ENCODE results near the gene FGFR3. TPM values are rescaled to one million over a fixed set of nuclear protein-coding genes. Genes with fewer than 3 reads are reported as not detected.

Gene FGFR3
- total RNA-seq, 1 donor from 2014 or later: 66.2 TPM

DNA sequence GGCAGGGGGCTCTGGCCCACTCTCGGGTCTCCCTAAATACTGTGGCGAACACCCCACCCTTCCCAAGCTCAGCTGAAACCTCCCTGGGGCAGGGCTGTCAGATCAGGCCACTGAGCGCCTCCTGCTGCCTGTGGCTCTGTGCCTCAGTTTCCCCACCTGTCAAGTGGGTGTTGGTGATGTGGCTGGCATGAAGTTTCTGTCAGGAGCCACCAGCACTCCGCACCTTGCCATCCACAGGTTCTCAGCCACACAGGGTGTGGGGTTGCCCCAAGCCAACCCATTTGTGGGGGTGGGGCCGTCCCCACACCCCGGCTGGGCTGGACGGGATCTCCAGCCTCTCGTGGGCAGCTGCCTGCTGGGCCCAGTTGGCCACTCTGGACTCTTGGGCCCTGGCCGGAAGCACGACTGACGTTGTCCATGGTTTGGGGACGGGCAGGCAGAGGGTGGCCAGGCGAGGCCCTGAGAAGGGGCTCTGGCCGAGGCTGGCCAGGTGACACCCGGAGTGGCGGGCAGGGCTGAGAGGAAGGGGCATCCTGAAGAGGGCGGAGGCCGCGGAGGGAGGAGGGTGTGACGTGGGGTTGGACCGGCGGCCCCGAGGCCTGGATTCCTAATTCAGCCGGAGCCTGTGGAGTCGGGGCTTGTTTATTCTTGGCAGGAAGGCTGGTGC, 5.5 kb upstream of the FGFR3 start:
- no peak for DNase-seq (ENCODE audit: low spot score)

DNA sequence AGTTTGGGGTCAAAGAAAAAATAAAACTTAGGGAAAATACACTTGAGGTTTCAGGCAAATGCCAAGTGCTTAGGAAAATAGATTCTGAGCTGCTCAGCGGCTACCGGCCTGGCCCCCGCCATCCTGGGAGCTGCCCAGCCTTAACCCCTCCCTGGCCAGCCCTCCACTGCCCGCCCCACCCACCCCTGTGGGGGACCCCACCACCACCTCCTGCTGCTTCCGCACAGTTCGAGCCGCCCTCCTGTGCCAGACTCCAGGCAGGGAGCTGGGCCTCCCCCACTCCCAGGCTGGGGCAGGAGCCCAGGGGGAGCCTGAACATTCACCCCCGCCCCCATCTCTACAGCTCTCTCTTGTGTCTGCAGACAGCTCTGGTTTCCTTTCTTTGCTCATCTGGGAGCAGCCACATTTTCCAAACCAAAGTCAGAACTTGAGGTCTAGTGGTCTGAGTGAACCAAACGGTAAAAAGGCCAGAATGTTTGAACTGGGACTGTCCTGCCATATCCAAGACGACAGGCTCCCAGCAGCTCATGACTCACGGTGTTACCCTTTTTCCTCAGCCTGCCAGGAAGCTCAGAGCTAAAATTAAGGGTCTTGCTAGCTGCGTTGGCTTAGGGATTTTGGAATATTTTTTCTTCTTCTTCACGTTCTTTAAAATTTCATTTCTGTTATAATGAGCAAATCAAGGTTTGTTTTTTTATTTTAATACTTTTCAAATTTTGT, 4.7 kb upstream of the FGFR3 start:
- no peak for DNase-seq (ENCODE audit: low spot score)

DNA sequence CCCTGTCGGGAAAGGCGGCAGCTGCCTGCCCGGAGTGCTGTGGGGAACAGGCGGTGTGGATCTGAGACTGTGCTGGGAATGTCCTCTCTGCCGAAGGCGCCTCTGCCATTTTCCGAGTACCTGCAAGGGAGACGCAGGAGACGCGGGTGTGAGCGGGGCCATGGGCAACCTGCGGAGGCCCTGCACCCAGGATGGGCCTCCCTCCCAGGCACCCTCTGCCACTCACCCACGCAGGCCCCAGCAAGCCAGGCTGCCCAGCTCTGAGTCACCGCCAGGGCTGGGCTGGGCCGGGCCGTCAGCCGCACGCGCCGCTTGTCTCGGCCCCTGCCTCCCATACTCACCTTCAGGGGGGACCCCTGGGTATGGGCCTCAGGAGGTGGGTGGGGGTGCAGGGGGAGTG, 3.5 kb upstream of the FGFR3 start:
- DNase-seq (ENCODE audit: low spot score): no peak

DNA sequence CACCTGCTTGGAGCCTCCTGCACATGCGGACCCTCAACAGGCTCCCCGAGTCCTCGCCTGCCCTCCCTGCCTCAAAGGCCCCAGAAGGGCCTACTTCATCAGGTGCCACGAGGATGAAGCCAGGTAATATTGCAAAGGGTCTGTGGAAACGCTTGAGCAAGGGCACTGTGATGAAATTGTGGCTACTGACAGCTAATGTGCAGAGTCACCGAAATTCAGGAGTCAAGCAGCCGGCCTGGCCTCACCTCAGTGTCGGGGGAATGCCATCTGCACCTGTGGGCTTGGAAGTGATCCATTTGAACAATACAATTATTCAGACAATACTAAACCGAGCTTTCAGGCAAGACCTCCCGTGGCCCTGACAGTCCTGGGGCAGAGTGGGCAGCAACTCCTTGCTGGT, 3.1 kb upstream of the FGFR3 start:
- no peak for DNase-seq (ENCODE audit: low spot score)

DNA sequence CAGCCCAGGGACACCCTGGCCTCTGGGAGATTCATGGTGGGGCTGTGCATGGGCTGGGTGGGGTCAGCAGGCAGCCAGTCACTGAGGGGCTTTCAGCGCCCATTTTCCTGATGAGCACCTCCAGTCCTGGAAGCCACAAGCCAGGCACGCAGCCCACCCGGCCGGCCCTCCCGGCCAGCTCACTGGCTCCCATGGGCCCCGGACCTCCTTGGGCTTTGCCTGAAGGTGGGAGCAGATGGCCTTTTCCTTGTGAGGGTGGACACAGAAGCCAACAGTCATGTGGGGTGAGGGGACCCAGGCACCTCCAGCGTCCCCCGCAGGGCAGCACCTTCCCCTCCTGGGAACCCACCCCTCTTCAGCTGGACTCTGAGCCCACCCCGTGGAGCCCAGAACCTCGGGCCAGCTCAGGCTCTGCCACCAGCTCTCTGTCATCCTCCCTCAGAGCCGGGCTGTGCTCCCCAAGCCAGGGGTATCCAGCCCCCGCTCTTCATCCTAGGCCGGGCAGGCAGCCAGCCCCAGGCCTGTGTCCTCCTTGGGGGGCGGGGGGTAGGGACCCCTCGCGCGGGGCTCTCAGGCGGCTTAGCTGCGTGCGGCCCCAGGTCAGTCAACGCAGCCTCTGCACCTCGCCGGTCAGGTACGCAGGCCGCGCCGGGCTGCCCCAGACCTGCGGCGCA, 798 bp upstream of the FGFR3 start:
- DNase-seq (ENCODE audit: low spot score): no peak

DNA sequence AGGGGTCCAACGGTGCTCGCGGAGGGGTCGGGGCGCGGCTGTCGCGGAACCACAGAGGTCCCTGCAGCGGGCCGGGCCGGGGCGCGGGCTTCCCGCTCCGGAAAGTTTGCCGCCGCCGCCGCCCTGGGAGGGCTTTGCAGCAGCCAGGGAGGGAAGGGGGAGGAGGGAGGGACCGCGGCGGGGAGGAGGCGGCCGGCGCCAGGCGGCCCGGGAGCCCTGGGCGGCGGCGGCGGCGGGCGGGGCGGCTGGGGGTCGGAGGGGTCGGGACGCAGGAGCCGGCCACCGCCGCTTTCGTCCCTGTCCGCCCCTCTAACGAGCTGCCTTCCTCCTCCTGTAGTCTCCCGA, 375 bp downstream of the FGFR3 start:
- DNase-seq (ENCODE audit: low spot score): peak; percentile 45

DNA sequence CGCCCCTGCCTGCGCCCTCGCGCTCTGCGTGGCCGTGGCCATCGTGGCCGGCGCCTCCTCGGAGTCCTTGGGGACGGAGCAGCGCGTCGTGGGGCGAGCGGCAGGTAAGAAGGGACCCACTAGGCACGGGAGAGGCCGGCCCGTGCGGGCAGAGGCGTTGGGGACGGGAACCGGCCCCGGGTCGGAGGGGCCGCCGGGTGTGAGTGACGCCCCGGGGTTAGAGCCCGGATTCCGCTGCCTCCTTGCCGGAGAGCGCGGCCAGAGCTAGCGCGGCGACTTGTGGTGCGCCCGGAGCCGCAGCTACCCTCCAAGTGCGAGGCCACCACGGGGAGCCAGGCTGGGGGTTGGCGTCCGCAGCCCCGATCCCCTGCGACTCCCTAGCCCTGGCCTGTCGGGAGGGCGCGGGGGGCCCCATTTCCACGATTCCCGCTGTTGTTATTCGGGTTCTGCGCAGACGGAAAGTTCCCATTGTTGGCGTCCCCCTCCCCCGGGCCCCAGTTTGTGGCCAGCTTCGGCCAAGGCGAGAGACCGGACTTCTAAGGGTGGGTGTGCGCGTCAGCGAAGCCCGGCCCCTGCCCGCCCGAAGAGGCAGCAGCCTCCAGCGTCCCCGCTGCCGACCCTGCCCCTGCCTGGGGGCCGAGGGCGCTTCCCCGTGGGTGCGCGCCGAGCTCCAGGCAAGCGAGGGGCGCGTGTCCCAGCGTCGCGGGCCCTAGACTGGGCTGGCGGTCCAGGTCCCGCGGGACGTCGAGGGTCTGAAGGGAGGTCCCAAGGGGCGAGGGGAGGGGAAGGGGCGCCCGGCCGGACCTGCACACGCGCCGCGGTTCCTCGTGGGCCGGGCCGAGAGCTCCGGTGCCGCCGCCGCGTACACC, 1.1 kb downstream of the FGFR3 start:
- no peak for DNase-seq (ENCODE audit: low spot score)

DNA sequence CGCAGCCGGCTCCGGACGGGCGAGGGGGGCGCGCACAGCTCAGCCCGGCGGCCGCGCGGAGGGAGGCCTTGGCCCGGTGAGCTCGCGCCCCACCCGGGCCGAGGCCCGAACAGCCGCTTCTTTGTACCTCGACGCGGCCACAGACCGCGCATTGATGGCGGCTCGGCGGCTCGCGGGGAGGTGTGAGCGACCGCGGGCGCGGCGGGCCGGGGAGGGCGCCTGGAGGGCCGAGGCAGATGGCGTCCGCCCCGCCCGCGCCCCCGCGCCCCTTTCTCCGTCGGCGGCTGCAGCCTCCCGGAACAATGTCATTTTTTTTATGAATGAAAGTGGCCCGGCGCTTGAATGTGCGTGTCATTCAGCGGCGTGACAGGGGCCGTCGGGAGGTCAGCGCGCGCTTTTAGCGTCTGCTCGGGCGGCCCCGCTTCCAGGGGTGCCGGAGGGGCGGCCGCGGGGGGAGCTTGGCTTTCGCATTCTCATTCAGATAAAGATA, 1.8 kb downstream of the FGFR3 start:
- no peak for DNase-seq (ENCODE audit: low spot score)

DNA sequence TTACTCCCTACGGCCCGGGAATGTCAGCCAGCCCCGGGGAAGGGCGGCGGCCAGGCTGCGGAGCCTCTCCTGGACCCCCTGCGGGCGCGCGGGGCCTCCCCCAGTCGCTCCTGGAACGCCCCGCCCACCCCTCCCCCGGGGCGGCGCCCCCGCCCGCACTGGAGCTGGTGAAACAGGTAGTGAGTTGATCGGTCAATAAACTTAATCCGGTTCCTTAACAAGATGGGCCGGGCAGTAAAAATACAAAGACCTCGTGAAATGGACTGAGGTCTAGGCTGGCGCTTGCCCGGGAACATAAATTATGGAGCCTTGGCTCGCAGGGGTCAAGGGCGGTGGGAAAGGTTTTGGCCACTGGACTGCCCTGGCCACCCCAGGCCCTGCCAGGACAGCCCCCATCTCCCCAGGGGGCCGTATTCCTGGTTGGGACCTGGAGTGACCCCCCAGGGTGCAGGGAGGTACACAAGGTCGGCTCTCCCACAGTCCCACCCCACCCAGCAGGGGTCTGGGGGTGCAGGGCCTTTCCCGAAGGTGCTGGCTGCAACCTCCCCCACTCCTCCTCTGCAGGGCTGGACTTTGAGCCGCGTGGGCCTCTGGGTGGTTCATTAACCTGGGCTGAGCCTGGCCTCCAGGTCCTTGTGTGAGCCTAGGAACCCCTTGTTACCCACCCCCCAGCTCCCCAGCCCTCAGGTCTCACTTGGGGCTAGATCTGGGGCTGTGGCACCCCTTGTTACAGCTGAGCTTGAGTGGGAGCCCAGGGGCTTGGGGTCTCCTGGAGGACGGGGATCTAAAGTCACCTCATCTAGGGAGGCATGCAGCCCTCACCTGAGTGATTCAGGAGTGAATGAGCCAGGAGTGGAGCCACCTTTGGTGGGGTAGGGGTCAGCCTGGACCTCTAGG, 2.5 kb downstream of the FGFR3 start:
- DNase-seq (ENCODE audit: low spot score): no peak

DNA sequence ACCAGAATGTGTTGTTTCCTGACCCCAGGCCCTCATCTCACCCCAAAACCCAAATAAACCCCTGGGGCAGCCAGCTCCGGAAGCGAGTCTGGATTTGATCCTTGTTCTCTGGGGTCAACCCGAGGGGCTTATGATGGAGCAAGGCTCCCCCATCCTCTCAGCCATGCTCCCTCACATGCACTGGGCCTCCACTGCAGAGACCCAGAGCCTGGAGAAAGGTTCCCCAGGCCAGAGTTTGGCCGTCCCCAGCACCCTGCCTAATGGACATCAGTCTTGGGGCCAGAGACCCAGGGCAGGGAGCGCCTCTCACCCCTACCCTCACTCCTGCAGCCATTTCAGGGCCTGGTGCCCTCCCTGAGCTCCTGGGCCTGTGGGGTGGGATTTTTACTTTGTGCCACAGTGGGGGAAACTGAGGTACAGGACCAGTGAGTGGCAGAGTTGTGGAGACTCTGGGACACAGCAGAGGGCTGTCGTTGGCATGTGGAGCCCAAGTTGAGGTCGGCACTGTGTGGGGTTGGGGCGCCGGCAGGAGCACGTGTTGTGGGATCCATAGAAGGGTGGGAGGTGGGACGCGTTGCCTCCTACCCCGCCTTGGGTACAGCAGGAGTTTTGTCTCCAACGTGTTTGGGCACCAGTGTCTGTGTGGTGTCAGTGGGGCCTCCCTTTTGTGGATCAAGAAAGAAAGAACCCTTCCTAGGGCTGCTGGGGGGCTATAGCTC, 3.6 kb downstream of the FGFR3 start:
- no peak for DNase-seq (ENCODE audit: low spot score)

DNA sequence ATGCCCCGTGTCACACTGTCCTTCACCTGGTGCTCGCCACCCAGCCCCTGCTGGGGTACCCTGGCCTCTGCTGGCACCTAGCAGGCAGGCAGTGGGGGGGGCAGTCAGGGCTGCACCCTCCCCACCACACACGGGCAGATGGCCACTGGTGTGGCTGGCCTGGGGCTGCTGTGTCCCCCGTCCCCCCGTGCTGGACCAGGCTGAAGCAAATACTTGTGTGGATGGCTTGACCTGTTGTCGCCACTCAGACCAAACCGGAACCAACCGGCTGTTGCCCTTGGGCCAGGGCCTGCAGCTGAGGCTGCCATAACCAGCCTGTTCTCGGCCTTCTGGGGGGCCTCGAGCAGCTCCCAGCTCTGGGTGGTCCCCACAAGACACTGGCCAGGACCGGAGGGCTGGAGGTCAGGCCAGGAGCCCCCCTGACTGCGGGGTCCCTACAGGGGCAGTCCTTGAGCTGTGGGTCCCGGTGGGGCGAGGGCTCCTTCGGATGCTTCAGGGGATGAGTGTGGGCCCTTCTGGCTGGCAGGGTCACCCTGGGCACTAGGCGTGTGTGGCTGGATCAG, 4.3 kb downstream of the FGFR3 start:
- DNase-seq (ENCODE audit: low spot score): no peak

DNA sequence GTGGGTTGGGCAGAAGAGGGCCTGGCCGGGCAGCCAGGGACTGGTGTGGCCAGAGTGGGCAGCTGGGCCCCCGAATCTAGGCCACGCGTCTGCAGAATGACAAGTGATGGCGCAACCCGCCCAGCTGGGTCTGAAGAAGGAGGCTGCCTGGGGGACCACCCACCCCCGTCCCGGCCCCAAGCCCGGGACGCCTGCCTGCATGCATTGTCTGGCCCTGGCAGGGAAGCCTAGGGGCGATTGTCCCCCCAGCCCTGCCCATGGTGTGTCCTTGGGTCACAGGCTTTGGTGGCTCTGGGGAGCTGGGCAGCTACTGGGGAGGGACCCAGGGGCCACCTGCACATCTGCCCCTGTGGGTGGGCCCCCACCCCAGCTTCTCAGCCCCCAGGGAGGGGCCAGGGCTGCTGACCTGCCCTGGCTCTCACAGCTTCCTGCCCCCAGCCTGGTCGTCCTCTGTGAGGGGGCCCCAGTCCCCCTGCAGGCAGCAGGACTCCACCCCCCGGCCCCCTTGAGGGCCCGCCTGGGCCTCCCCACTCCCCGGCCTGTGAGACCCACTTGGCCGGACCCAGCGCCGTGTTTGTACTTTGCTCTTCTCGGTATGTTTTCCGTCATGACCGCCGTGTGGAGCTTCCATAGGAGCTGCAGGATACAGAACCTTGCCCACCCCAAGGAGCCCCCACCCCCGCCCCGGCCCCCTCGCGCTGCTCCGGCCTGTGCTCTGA, 4.9 kb downstream of the FGFR3 start:
- DNase-seq (ENCODE audit: low spot score): no peak

DNA sequence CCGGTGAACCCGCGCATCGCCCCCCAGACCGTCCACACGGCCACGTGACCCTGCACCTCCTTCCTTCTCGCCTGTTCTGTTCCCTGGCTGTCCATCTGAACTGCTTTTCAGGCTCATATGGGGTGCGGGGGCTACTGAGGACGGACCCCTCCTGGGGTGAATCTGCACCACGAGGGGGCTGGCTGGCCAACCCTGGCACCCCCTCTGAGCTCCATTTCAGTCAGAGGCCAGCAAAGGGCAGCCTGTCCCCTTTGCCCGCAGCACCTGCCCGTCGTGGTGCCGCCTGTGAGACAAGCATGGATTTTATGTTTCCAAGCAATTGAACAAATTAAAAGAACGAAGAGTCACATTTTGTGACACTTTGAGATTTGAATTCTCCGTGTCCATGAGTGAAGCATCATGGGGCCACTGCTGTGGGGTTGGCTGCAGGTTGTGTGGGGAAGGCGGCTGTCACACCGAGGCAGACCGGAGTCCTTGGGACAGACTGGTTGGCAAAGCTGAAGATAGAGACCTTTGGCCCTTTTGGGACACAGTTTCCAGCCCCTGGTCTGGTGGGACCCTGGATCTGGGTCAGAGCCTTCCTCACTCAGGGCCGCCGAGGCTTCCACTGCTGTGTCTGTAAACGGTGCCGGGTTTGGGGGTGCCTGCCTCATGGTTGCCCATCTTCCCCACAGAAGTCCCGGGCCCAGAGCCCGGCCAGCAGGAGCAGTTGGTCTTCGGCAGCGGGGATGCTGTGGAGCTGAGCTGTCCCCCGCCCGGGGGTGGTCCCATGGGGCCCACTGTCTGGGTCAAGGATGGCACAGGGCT, 5.7 kb downstream of the FGFR3 start:
- no peak for DNase-seq (ENCODE audit: low spot score)

DNA sequence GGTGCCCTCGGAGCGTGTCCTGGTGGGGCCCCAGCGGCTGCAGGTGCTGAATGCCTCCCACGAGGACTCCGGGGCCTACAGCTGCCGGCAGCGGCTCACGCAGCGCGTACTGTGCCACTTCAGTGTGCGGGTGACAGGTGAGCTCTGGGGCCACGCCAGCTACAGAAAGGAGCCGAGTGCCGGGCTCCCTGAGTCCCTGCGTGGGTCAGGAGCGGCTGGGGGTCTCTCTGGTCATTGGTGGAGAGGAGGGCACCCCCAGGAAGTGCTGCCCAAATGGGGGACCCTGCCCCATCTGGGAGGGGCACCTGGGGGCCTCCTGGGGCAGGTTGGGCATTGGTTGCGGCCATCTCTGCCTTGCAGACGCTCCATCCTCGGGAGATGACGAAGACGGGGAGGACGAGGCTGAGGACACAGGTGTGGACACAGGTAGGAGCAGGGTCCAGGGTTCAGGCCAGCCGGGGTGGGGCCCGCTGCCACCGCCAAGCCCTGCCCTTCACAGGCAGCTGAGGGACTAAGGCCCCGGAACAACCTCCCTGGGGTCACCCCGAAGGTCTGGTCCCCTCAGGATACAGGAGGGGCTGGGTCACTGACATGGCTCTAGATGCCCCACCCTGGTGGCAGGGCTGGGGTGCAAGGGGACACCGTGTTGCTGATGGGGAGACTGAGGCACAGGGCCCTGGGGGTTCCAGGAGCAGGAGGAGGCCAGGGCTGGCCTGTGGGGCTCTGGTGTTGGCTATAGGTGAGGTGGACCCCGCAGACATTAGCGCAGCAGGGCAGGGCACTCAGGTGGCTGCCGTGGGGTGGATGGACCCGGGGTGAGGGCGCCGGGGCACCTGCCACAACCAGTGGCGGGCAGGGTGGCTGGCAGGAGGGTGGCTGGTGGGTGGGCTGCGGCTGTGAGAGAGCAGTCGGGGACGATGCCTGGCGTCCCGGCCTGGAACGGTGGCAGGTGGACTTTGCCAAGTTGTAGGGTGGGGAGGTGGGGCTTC, 6.6 kb downstream of the FGFR3 start:
- no peak for DNase-seq (ENCODE audit: low spot score)

DNA sequence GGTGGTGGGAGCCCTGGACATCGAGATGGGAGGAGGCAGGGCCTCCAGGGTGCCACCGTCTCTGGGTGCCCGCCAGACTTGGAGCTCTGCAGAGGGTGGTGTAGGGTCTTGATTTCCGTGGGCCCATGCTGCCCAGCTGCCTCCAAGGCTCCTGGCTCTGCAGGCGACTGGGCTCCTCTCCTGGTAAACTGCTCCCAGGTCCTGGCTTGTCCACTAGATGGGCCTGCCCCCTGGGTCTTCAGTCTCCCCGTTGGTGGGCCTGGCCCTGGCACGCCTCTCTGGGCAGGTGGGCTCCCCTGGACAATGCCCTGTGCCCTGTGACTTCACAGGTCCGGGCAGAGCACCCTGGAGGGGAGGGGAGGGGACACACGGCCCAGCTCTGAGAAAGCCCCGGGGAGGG, 7.7 kb downstream of the FGFR3 start:
- no peak for DNase-seq (ENCODE audit: low spot score)

DNA sequence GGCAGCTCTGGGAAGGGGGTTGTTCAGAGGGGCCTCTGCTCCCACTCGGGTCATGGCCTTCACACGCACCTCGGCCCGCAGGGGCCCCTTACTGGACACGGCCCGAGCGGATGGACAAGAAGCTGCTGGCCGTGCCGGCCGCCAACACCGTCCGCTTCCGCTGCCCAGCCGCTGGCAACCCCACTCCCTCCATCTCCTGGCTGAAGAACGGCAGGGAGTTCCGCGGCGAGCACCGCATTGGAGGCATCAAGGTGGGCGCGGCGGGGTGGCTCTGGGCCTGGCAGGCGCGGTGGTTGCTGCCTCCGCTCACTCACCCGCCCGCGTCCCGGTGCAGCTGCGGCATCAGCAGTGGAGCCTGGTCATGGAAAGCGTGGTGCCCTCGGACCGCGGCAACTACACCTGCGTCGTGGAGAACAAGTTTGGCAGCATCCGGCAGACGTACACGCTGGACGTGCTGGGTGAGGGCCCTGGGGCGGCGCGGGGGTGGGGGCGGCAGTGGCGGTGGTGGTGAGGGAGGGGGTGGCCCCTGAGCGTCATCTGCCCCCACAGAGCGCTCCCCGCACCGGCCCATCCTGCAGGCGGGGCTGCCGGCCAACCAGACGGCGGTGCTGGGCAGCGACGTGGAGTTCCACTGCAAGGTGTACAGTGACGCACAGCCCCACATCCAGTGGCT, 8.3 kb downstream of the FGFR3 start:
- DNase-seq (ENCODE audit: low spot score): no peak
